M059J (cell line): ENCODE measurements around the gene TMEM54. TPM values are rescaled to one million over a fixed set of nuclear protein-coding genes. Genes with fewer than 3 reads are reported as not detected.
A peak's percentile ranks its signal among the peaks of the same experiment; 100 is the strongest.
"Not testable (repeated sequence)": the region's sequence is repeated elsewhere in the genome, so short reads cannot be mapped to it uniquely, and the experiment has no call there.

Source experiments
- DNase-seq: peaks from one replicate; pipeline ENCODE4 v3.0.0-alpha.2; 2012; ENCODE audit warnings: low read depth
- total RNA-seq: library from RNA; depleted of rRNA; stranded (reverse); fragments of >200 nt; shearing (Covaris generic); gene quantifications from 2 replicates; pipeline ENCODE4 v1.2.3, GENCODE V29; 2014

Gene TMEM54
- total RNA-seq, 1 experiment from 2014 or later = 68.7 TPM

- DNase-seq = peak; percentile 59
Measured at GRCh38 chr1:32919811-32920733, 18.9 kb upstream of the TMEM54 start.

- no peak for DNase-seq
Measured at GRCh38 chr1:32918179-32918578, 17.0 kb upstream of the TMEM54 start.

DNA sequence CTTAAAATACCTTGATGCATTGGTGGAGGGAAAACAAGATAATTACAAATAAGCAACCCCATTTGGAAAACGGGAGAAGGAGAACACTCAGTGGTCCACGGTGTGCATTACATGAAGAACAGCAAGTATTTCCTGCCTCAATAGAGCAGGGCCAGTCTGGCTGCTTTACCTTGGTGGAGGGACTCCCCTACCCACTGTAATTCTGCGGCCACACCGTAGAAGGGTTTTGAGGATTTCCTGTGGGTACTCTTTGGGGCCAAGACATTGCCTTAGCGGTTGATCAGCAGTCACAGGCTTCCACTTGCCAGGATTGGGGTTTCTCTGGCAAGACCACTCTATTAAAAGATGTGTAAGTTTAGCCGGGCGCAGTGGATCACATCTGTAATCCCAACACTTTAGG, 16.3 kb upstream of the TMEM54 start:
- DNase-seq = no peak

DNA sequence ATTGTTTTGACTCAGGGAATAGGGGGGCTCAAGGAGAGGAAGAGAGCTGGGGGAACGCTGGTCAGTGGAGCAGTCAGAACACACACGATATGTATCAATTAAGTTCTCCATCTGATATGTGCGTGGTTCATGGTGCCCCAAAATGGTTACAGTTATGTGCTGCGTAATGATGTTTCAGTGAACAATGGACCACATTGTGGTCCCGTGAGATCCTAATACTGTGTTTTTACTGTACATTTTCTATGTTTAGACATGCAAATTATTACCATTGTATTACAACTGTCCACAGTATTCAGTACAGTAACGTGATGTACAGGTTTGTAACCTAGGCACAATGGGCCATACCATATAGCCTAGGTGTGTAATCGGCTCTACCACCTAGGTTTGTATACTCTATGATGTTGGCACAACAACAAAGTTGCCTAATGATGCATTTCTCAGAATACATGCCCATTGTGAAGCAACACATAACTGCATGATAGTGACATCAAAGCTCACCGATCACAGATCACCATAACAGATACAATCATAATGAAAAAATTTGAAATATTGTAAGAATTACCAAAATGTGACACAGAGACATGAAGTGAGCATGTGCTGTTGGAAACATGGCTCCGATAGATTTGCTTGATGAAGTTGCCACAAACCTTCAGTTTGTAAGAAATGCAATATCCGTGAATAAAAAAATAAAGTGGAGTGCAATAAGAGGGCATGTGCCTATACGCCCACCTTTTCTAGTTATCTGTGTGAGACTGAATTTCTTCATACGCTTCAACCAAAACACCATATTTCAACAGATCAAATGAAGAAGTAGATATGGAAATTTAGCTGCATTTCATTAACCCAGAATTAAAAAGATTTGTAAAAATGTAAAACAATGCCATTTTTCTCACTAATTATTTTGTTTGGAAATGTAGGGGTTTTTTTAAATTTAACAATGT, 14.8 kb upstream of the TMEM54 start:
- no peak for DNase-seq

DNA sequence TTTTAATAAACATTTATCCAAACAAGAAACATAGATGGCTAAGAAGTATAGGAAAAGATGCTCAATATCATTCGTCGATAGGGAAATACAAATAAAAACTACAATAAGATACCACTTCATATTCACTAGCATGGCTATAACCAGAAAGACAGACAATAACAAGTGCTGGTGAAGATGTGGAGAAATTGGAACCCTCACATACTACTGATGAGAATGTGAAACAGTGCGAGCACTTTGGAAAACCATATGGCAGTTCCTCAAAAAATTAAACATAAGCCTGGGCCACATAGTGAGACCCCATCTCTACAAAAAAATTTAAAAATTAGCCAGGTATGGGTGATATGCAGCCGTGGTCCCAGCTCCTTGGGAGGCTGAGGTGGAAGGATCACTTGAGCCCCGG, 9.1 kb upstream of the TMEM54 start:
- DNase-seq = no peak

DNA sequence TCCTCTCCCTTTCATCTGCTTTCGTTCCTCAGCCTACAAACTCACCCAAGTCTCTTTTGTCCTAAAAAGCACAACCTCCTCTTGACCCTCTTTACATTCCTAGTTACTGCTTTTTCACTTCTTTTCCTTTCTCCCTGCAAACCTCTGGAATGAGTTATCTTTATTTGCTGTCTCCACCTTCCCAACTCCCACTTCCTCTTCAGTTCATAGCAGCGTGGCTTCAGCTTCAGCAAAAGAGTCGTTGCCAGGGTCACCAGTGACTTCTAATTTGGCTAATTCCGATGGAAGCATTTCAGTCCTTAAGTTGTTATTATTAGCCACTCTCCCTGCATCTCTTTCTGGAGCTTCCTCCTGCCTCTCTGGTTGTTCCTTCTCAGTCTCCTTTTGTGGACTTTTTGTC, 6.2 kb upstream of the TMEM54 start:
- no peak for DNase-seq

DNA sequence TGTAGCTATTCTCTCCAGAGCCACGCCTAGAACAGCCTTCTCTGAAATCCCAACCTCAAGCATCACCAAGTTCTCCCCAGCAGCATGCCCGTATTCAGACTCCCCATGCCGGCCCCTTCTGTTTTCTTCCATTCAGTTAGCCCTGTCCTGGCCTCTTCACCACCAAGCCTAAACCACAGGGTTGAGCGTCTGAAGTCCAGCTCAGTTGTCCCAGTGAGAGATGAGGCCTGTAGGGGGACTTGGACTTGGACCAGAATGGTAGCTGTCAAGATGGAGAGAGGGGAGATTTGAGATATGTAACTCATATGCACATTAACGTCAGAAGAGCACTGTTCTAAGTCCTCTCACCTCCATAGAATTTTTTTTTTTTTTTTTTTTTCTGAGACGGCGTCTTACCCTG, 5.5 kb upstream of the TMEM54 start:
- DNase-seq = no peak

GRCh38 chr1:32905588-32905987, 4.4 kb upstream of the TMEM54 start:
- not testable (repeated sequence) for DNase-seq

DNA sequence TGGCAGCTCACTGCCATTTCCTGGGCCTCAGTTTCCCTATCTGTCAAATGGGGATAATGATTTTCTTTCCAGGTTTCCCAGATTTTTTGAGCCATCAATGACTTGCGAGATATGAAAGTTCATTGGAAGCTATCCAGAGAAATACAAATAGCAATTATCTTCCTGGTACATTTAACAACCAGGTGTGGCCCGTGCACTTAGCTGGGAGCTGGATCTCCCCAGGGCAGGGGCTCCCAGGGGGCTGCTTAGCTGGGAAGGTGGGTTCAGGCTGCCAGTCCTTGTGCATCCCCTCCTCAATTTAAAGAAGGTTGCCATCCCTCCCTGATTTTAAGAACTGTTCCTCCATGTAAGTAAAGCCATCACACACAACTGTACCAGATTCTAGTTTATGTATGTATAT, 3.6 kb upstream of the TMEM54 start:
- DNase-seq = no peak

- no peak for DNase-seq
Measured at GRCh38 chr1:32903991-32904785, 3.0 kb upstream of the TMEM54 start.

- no peak for DNase-seq
Measured at GRCh38 chr1:32902535-32902920, 1.3 kb upstream of the TMEM54 start.

DNA sequence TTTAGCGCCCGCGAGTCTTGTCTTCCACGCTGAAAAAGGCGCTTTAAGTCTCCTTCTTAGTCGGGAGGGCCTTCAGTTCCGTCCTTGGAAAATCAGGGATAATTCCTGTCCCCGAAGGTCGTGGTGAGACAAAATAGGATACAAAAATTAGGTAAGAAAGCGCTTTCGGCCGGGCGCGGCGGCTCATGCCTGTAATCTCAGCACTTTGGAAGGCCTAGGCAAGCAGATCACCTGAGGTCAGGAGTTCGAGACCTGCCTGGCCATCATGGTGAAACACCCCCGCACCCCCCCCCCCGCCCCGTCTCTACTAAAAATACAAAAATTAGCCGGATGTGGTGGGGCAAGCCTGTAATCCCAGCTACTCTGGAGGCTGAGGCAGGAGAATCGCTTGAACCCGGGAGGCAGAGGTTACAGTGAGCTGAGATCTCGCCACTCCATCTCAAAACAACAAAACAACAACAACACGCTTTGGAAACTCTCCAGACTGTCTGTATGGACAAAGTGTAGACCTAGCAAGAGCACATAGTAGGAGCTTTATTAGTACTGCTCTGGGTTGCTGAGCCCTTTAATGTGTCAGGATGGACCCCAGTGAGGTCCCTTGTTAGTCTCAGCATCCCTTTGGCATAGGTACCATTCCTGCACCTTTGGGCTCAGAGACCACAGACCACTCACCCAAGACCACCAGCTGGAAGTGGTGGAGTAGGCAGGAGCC, 790 bp upstream of the TMEM54 start:
- DNase-seq = no peak

DNA sequence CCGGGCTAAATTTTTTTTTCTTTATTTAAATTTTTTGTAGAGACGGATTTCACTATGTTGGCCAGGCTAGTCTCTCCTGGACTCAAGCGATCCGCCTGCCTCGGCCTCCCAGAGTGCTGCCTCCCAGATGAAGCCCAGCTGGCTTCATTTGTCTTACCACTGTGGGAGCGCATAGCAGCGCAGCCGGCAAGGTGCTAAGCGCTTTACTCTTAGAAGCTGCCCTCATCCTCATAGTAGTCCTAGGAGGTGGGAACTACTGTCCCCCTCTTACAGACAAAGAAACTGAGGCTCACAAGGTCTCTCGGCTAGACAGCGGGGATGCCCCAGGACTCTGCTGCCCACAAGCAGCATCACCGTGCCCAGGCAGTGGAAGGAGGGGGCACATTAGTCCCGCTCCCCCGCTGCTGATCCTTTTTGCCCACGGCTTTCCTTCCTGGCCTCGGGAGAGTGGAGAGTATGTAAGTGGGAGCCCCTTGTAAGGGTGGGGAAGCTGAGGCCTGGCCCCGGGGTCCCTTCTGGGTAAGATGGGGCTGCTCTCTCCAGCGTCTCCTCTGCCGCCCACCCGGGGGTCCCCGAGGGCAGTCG, 726 bp downstream of the TMEM54 start:
- DNase-seq = no peak

DNA sequence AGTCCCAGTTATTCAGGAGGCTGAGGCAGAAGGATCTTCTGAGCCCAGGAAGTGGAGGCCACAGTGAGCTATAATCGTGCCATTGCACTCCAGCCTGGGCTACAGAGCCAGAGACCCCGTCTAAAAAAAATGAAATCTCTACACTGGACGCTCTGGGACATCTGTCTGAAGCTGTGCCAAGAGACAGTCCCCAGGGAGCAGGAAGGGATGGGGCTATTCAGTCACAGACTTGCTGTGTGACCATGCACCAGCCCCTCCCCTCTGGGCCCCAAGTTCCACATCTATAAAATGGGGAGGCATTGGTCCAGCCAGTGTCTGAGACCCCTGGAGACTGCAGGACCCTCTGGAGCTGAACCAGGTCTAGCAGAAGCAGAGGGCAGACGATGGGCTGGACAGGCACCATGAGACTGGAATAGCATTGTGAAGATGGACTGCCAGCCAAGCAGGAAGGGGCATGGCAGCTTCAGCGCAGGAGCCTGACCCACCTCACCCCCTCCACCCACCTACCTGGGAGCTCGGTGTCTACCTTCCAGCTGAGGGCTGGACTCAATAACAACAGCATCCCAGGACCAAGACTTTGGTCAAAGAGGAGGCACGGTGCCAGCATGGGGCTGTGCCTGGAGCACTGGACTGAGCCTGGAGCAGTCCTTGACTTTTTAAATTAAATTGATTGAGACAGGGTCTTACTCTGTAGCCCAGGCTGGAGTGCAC, 1.4 kb downstream of the TMEM54 start:
- DNase-seq = no peak

DNA sequence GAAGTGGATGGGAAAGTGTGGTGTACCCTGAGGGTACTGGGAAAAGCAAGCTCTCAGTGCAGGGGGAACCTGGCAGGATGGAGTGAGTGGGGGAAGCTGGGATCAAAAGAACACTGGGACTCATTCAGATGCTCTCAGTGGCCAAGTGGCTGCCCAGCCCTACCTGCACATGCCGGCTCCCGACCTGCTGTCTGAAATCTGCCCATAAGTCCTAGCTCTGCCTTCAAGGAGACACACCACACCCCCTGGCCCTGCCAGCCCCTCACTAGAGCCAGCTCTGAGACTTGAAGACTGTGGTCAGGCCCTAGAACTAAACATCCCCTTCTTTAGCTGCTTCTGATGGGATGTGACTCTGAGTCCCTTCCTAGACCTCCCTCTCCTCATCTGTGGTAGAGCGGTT, 2.2 kb downstream of the TMEM54 start:
- DNase-seq = no peak

DNA sequence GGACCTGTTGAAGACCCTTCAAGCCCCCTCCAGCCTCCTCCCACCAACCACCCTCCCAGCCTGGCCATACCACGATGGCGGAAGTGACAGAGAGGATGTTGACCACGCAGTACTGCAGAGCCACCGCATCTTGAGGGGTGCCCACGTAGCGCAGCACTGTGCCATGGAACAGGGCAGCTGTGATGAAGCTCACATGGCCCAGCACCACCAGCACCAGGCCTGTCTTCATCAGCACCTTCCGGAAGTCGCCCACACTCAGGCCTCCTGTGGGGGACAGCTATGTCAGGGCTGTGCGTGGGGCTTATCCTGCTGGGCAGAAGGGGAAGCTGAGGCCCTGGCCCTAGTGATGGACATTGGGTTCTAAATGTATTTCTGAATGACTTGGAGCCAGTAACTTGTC, 3.1 kb downstream of the TMEM54 start:
- DNase-seq = no peak

GRCh38 chr1:32897082-32898049, 3.8 kb downstream of the TMEM54 start:
- no peak for DNase-seq

- no peak for DNase-seq
Measured at GRCh38 chr1:32896451-32896850, 4.7 kb downstream of the TMEM54 start.
